HG02970 (cell line): ENCODE results near the gene CAMK2N2.

Experiments
- ATAC-seq: cut with Tn5 transposase; IDR thresholded peaks from one replicate; pipeline ENCODE4 v1.9.1; 2021; ENCODE audit warnings: mild to moderate bottlenecking, moderate library complexity, moderate number of reproducible peaks; ENCODE audit not compliant: unreplicated experiment, low FRiP score

The CAMK2N2 gene

GRCh38 chr3:184228376-184229137 is 32.8 kb downstream of the CAMK2N2 start:
- ATAC-seq = no peak

GRCh38 chr3:184227481-184227935 is 33.8 kb downstream of the CAMK2N2 start:
- no peak for ATAC-seq

GRCh38 chr3:184223946-184224345 is 37.4 kb downstream of the CAMK2N2 start:
- ATAC-seq = no peak

GRCh38 chr3:184222521-184222920 is 38.8 kb downstream of the CAMK2N2 start:
- ATAC-seq = no peak

GRCh38 chr3:184218814-184219213 is 42.5 kb downstream of the CAMK2N2 start:
- ATAC-seq = no peak

- no peak for ATAC-seq
Measured at GRCh38 chr3:184211718-184212117, 49.6 kb downstream of the CAMK2N2 start.

GRCh38 chr3:184211297-184211696 is 50.1 kb downstream of the CAMK2N2 start:
- ATAC-seq = no peak
